Muscle layer of colon (tissue), 2 donors: ENCODE measurements around the gene N4BP2L1.
A peak's percentile ranks its signal among the peaks of the same experiment; 100 is the strongest.

Experiments
- H3K27ac ChIP-seq: one replicate; pipeline ENCODE4 v1.7.0; 2013; ENCODE audit warnings: low read depth, mild to moderate bottlenecking, low read length, moderate library complexity
- H3K27me3 ChIP-seq, 2 donors: one replicate each; pipeline ENCODE4 v1.7.0; 2013; ENCODE audit warnings: low read length in 2 of 2, mild to moderate bottlenecking in 2 of 2; ENCODE audit not compliant: insufficient read depth in 2 of 2, control insufficient read depth in 1 of 2
- H3K36me3 ChIP-seq: one replicate; pipeline ENCODE4 v1.7.0; 2013; ENCODE audit warnings: mild to moderate bottlenecking, low read length; ENCODE audit not compliant: insufficient read depth
- H3K4me1 ChIP-seq: one replicate; pipeline ENCODE4 v1.7.0; 2013; ENCODE audit warnings: mild to moderate bottlenecking, low read length; ENCODE audit not compliant: insufficient read depth
- H3K4me3 ChIP-seq, 2 donors: one replicate each; pipeline ENCODE4 v1.7.0; 2013; ENCODE audit warnings: low read length in 2 of 2, low read depth in 1 of 2, mild to moderate bottlenecking in 1 of 2, moderate library complexity in 1 of 2
- H3K9ac ChIP-seq: one replicate; pipeline ENCODE4 v1.7.0; 2013; ENCODE audit warnings: low read length
- H3K9me3 ChIP-seq: one replicate; pipeline ENCODE4 v1.7.0; 2013; ENCODE audit warnings: mild to moderate bottlenecking, low read length
- donor health status: abdominal sarcoma.
- donor health status: Adenocarcinoma of cecum.

N4BP2L1 gene

GRCh38 chr13:32430018-32430747 is 2.3 kb upstream of the N4BP2L1 start:
- Histone ChIP-seq H3K9me3 (no peaks in the 10 kb centered on the region), H3K27ac (no peak overlapping the region), H3K27me3 (no peaks in the 10 kb centered on the region), H3K4me1 (peaks cover 10% of the 10 kb centered on the region), H3K9ac (no peak overlapping the region), H3K4me3 (no peak overlapping the region), H3K36me3 (no peaks in the 10 kb centered on the region)

GRCh38 chr13:32429433-32429909 is 1.5 kb upstream of the N4BP2L1 start:
- H3K4me3 ChIP-seq: no peak overlapping the region
- no peaks in the 10 kb centered on the region for H3K27me3 ChIP-seq
- H3K27ac ChIP-seq: no peak overlapping the region
- no peaks in the 10 kb centered on the region for H3K9me3 ChIP-seq
- H3K9ac ChIP-seq: no peak overlapping the region
- no peaks in the 10 kb centered on the region for H3K36me3 ChIP-seq
- peaks cover 10% of the 10 kb centered on the region for H3K4me1 ChIP-seq

GRCh38 chr13:32428581-32429432 is 877 bp upstream of the N4BP2L1 start:
- H3K27ac ChIP-seq: peak overlapping the region; percentile 68
- peak overlapping the region; percentile 80 to 93 for H3K4me3 ChIP-seq
- no peaks in the 10 kb centered on the region for H3K9me3 ChIP-seq
- H3K9ac ChIP-seq: peak overlapping the region; percentile 44
- no peaks in the 10 kb centered on the region for H3K36me3 ChIP-seq
- H3K4me1 ChIP-seq: peaks cover 10% of the 10 kb centered on the region
- H3K27me3 ChIP-seq: no peaks in the 10 kb centered on the region

GRCh38 chr13:32426990-32427851 is 709 bp downstream of the N4BP2L1 start:
- Histone ChIP-seq H3K4me1 (peaks cover 10% of the 10 kb centered on the region), H3K27ac (peak overlapping the region; percentile 68), H3K9ac (peak overlapping the region; percentile 55), H3K4me3 (peak overlapping the region; percentile 80 to 93), H3K27me3 (no peaks in the 10 kb centered on the region), H3K9me3 (no peaks in the 10 kb centered on the region), H3K36me3 (no peaks in the 10 kb centered on the region)

GRCh38 chr13:32426191-32426989 is 1.5 kb downstream of the N4BP2L1 start:
- H3K27me3 ChIP-seq: no peaks in the 10 kb centered on the region
- no peaks in the 10 kb centered on the region for H3K9me3 ChIP-seq
- H3K9ac ChIP-seq: peak overlapping the region; percentile 55
- H3K4me1 ChIP-seq: peaks cover 10% of the 10 kb centered on the region
- H3K27ac ChIP-seq: peak overlapping the region; percentile 68
- H3K4me3 ChIP-seq: peak overlapping the region; percentile 80 to 93
- H3K36me3 ChIP-seq: no peaks in the 10 kb centered on the region

- Histone ChIP-seq H3K27ac (no peak overlapping the region), H3K4me3 (no peak overlapping the region), H3K4me1 (peaks cover 10% of the 10 kb centered on the region), H3K9me3 (no peaks in the 10 kb centered on the region), H3K9ac (no peak overlapping the region), H3K27me3 (no peaks in the 10 kb centered on the region), H3K36me3 (peaks cover 2% of the 10 kb centered on the region)
Observed at GRCh38 chr13:32425158-32425557, 2.8 kb downstream of the N4BP2L1 start.

- Histone ChIP-seq H3K9me3 (no peaks in the 10 kb centered on the region), H3K4me1 (peaks cover 10% of the 10 kb centered on the region), H3K27ac (no peak overlapping the region), H3K27me3 (no peaks in the 10 kb centered on the region), H3K4me3 (no peak overlapping the region), H3K36me3 (peaks cover 4% of the 10 kb centered on the region), H3K9ac (no peak overlapping the region)
Observed at GRCh38 chr13:32423592-32423991, 4.3 kb downstream of the N4BP2L1 start.

- no peak overlapping the region for H3K9ac ChIP-seq
Observed at GRCh38 chr13:32419862-32420261, 8.1 kb downstream of the N4BP2L1 start.

GRCh38 chr13:32417995-32418394 is 9.9 kb downstream of the N4BP2L1 start:
- Histone ChIP-seq H3K4me1 (no peaks in the 10 kb centered on the region), H3K4me3 (no peak overlapping the region), H3K9ac (no peak overlapping the region), H3K36me3 (peaks cover 4% of the 10 kb centered on the region), H3K27me3 (no peaks in the 10 kb centered on the region), H3K27ac (no peak overlapping the region), H3K9me3 (no peaks in the 10 kb centered on the region)

More at GRCh38 chr13:32419862-32420261, 8.1 kb downstream of the N4BP2L1 start:
- no peak overlapping the region for H3K4me3 ChIP-seq
- no peaks in the 10 kb centered on the region for H3K27me3 ChIP-seq
- no peaks in the 10 kb centered on the region for H3K9me3 ChIP-seq
- no peak overlapping the region for H3K27ac ChIP-seq
- H3K4me1 ChIP-seq: no peaks in the 10 kb centered on the region
- H3K36me3 ChIP-seq: peaks cover 4% of the 10 kb centered on the region

- Histone ChIP-seq H3K4me1 (no peaks in the 10 kb centered on the region), H3K9me3 (no peaks in the 10 kb centered on the region), H3K9ac (no peak overlapping the region), H3K27me3 (no peaks in the 10 kb centered on the region), H3K27ac (no peak overlapping the region), H3K4me3 (no peak overlapping the region), H3K36me3 (peaks cover under 1% of the 10 kb centered on the region)
Observed at GRCh38 chr13:32415019-32415418, 12.9 kb downstream of the N4BP2L1 start.
